GM18861 (cell line): ENCODE data around the gene NGF.
"Not testable (repeated sequence)": the region's sequence is repeated elsewhere in the genome, so short reads cannot be mapped to it uniquely, and the experiment has no call there.

Source experiments
- ATAC-seq: cut with Tn5 transposase; IDR thresholded peaks from one replicate; pipeline ENCODE4 v1.9.1; 2021; ENCODE audit not compliant: unreplicated experiment

The NGF gene

GRCh38 chr1:115310581-115311473 lies 27.2 kb downstream of the NGF start:
- no peak for ATAC-seq

- not testable (repeated sequence) for ATAC-seq
These were observed 28.5 kb downstream of the NGF start for GRCh38 chr1:115309504-115309903.

GRCh38 chr1:115308969-115309368 lies 29.1 kb downstream of the NGF start:
- ATAC-seq, result no peak

GRCh38 chr1:115307661-115308060 lies 30.4 kb downstream of the NGF start:
- ATAC-seq, result no peak

GRCh38 chr1:115306146-115306545 lies 31.9 kb downstream of the NGF start:
- ATAC-seq, result no peak

GRCh38 chr1:115303364-115303763 lies 34.7 kb downstream of the NGF start:
- no peak for ATAC-seq

- ATAC-seq, result no peak
These were observed 35.6 kb downstream of the NGF start for GRCh38 chr1:115302390-115302961.

GRCh38 chr1:115301438-115302020 lies 36.5 kb downstream of the NGF start:
- no peak for ATAC-seq

- ATAC-seq, result no peak
These were observed 37.8 kb downstream of the NGF start for GRCh38 chr1:115300087-115300876.

GRCh38 chr1:115299266-115299665 lies 38.8 kb downstream of the NGF start:
- ATAC-seq, result no peak

GRCh38 chr1:115296981-115297380 lies 41.1 kb downstream of the NGF start:
- peak; percentile 71 for ATAC-seq

GRCh38 chr1:115295904-115296696 lies 41.9 kb downstream of the NGF start:
- no peak for ATAC-seq

- ATAC-seq, result no peak
These were observed 44.1 kb downstream of the NGF start for GRCh38 chr1:115293899-115294298.

- no peak for ATAC-seq
These were observed 45.0 kb downstream of the NGF start for GRCh38 chr1:115293006-115293405.

- ATAC-seq, result no peak
These were observed 46.3 kb downstream of the NGF start for GRCh38 chr1:115291741-115292140.

GRCh38 chr1:115289940-115290339 lies 48.1 kb downstream of the NGF start:
- no peak for ATAC-seq

GRCh38 chr1:115288591-115289198 lies 49.4 kb downstream of the NGF start:
- no peak for ATAC-seq

GRCh38 chr1:115286431-115287205 lies 51.4 kb downstream of the NGF start:
- no peak for ATAC-seq

- ATAC-seq, result no peak
These were observed 53.8 kb downstream of the NGF start for GRCh38 chr1:115284209-115284608.
